CD4-positive, alpha-beta T cell treated with Interleukin-15 for 4 hours (primary cell): Measurements from ENCODE around the gene NEO1.
"Not testable (repeated sequence)": the region's sequence is repeated elsewhere in the genome, so short reads cannot be mapped to it uniquely, and the experiment has no call there.

Experiments
- DNase-seq: peaks from one replicate; pipeline ENCODE4 v3.0.0-alpha.2; 2020; ENCODE audit warnings: low spot score

The NEO1 gene

GRCh38 chr15:73141216-73141900, 89.1 kb downstream of the NEO1 start:
- peak; percentile 4 for DNase-seq

GRCh38 chr15:73142802-73143762, 90.8 kb downstream of the NEO1 start:
- peak; percentile 16 for DNase-seq

- no peak for DNase-seq
Observed at GRCh38 chr15:73143763-73144155, 91.5 kb downstream of the NEO1 start.

- no peak for DNase-seq
Observed at GRCh38 chr15:73146419-73146818, 94.2 kb downstream of the NEO1 start.

- DNase-seq, result no peak
Observed at GRCh38 chr15:73150831-73151230, 98.6 kb downstream of the NEO1 start.

GRCh38 chr15:73153024-73153423, 100.8 kb downstream of the NEO1 start:
- no peak for DNase-seq

DNA sequence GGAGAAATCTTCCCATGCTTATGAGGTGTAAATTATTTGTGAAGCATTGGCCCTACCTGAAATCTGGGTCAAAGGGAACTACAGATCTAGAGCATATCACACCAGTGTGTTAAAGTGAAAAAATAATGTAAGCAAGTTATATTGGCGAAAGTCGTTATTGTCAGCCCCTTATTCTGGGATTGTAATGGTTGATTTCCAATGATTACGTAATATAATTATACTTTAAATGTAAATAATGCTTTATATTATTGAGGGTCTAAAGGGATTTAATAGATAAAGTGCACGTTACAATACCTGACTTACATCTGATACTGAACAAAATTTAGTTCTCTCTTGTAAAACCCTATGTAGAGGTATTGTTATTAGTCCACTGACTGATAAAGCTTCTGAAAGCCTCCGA, 101.2 kb downstream of the NEO1 start:
- no peak for DNase-seq

DNA sequence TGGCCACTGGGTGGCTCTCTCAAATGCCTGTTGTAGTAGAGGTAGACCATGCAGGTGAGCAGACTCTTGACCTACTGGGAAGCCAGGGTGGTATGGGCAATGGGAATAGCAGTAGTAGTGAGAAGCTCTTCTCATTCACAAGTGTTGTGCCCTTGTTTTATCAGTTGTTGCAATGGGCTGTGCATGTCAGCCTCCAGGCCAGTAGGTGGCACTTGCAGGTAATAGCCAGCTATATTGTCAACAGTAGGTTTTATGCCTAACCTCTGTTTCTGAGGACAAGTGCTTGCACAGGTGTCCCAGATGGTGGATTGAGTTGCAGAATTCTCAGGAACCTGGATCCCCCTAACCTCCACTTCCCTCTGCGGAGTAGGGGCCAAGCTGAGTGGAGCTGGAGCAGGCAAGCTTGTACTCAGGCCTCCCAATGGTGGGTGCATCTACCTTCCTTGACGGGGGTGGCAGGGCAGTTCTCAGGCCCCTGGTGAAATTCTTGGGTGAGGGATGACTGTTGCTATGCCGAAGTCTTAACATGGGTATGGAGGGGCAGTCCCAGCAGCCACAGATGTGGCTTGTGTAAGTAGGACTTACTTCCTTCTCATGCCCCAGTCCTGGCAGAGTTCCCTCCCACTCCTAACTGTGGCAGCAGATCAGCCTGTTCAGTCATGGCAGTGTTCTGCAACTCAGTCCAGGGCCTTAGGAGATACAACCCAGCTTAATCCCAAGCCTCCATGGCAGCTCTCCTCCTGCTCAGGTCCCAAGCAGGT, 104.3 kb downstream of the NEO1 start:
- DNase-seq, result no peak

- DNase-seq, result no peak
Observed at GRCh38 chr15:73161546-73161945, 109.3 kb downstream of the NEO1 start.

DNA sequence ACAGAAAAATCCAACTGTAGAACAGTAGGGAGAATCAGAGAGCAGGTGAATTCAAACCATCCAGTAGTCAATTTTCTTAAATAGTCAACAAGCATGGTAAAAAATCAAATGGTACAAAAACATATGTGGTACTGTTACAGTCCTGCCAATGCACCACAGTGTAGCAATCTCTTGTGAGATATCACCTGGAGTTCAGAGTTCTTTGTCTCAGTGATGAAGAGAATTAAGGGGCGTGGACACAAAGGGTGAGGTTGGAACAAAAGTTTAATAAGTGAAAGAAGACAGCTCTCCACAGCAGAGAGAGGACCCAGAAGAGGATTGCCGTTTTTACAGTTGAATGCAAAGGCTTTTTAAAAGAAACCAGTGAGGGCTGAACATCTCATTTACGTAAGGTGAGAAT, 113.2 kb downstream of the NEO1 start:
- DNase-seq, result no peak

DNA sequence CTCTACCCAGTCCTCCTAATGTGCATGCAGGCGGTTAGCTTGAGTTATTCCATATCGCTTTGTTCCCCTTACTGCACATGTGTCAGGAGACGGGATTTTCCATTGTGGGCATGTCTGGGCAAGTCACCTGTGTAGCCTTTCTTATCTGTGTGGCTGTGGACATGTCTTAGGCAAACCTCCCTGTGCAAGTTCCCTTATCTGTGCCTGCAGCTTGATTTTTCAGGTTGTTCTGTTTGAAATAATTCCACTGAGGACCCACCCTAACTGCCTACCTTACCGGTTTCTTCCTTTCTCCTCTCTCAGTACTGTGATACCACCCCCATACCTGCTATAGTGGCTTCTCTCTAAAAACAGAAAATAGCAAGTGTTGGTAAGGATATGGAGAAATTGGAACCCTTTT, 113.6 kb downstream of the NEO1 start:
- no peak for DNase-seq

GRCh38 chr15:73166711-73167110, 114.4 kb downstream of the NEO1 start:
- DNase-seq, result not testable (repeated sequence)

DNA sequence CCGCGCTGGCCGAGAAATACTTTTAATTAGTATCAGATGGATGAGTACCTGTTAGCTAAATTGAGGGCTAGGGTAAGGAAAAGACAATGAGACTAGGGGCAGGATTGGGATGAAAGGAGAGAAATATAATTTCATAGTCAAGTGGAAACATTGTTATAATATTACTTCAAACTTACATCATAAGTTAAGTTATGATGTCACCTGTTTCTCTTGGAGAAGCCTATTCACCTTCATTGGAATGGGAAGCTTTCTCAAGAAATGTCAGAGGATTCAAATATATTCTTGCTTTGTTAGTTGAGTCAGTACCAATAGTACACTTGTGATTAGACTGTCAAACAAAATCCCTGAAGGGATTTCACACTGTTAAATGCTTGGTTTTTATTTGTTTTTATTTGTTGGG, 116.2 kb downstream of the NEO1 start:
- no peak for DNase-seq

DNA sequence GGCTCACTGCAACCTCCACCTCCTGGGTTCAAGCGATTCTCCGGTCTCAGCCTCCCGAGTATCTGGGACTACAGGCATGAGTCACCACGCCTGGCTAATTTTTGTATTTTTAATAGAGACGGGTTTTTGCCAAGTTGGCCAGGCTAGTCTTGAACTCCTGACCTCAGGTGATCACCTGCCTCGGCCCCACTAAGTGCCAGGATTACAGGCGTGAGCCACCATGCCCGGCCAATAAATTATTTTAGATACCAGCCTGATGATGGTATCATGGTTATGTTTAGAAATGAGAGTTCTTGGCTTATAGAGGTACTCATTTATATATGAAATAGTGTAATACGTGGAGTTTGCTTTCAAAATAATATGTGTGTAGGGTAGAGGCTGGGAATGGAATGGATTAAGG, 119.4 kb downstream of the NEO1 start:
- DNase-seq, result no peak

DNA sequence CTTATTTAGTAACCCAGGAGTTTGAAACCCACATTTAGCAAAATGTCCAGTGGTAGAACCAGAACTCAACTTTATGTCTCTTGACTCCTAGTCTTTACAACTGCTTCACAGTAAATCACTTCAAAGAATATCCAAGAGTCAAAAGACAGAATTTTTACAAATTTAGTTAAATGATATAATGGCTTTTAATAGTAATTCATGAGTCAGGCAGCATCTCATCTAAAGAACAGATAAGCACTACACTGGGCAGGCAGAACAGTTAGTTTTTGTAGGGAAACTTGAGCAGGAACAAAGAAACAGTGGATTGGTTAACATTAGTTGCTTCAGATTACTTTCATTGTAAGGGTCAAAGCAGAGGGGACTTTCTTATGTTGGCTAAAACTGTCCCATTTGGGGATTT, 120.2 kb downstream of the NEO1 start:
- no peak for DNase-seq

DNA sequence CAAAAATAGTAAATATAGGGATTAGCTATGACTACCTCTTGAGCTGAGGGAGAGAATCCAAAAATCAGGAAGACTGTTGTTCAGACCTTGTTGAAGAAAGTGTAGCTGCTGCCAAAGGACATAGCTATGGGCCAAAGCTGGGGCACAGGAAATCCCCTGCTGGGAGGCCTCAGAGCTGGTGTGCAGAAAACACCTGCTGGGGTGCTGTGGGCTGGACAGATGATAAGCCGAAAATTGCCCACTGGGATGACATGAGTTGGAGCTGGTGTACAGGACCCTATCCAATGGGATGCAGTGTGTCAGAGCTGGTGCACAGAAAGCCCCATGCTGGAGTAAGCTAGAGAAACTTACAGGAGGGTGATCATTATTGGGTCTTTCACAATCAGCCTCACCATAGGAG, 121.9 kb downstream of the NEO1 start:
- no peak for DNase-seq

DNA sequence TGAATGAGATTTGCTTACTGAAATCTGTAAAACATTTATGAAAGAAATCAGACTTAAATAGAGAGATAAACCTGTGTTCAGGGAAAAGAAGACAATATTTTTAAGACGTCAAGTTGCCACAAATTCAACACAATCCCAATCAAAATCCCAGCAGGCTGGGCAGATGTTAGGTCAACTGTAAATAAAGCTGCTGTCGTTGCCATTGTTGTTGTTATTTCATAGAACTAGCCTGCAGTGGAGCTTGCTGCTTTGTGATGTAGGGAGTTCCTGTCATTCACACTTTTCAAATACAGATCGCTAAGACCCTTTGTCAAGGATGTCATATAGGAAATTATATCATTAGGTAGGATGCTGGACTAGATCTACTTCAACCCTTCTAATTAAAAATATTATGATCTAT, 123.1 kb downstream of the NEO1 start:
- DNase-seq, result no peak

GRCh38 chr15:73176598-73176997, 124.3 kb downstream of the NEO1 start:
- no peak for DNase-seq

GRCh38 chr15:73183071-73183470, 130.8 kb downstream of the NEO1 start:
- no peak for DNase-seq

GRCh38 chr15:73190189-73190601, 137.9 kb downstream of the NEO1 start:
- no peak for DNase-seq

DNA sequence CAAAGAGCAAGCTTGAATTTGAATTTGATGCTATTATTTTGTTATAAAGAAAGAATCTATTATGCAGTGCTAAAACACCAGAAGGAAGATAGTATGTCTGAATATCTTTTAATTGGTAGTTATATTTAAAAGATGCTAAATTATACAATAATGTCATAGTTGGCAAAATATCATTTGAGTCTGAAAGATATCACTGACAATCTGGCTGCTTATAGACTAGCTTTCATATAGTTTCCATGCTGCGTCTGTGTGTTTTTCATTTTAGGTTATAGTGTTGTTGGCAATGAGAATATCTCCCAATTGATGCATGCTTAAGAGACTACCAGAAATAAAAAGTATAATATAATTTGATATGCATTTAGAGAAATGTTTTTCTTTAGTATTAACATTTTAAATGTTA, 142.9 kb downstream of the NEO1 start:
- DNase-seq, result no peak

DNA sequence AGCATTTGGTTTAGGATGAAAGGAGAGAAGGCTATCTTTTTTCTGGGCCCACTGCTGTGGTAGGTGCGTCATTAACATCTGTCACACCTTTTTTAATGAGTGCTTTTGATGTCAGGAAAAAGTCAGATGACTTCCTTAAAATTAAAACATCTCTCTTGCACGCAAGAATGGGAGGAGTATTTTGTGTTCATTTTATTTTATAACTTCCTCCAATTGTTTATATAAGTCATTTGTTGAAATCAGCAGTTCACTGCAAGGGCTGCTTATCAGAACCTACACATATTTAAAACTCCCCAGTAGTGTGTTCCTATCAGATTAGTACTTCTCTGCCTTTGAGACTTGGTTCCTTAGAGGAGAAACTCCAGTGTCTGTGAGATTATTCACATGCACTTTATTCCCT, 143.8 kb downstream of the NEO1 start:
- no peak for DNase-seq

GRCh38 chr15:73200339-73200738, 148.1 kb downstream of the NEO1 start:
- no peak for DNase-seq
